ENCODE measurements around the gene ETV3L. TPM values are rescaled to one million over a fixed set of nuclear protein-coding genes. Genes with fewer than 3 reads are reported as not detected.
A peak's percentile ranks its signal among the peaks of the same experiment; 100 is the strongest.

The ETV3L gene
- total and polyA plus RNA-seq, 2 donors (not counting 1 experiment from before 2014, with no cell fraction given): not detected

- H3K4me1 ChIP-seq (ENCODE audit: control insufficient read depth, extremely low read depth, insufficient read depth, low read length): peaks cover 13% of the 10 kb centered on the region
- H3K9ac ChIP-seq (ENCODE audit: insufficient read depth, low read length): peak overlapping the region; percentile 42
- no peaks in the 10 kb centered on the region for H4K20me1 ChIP-seq (ENCODE audit: control insufficient read depth, extremely low read depth, insufficient read depth, low read length)
- peaks cover 9% of the 10 kb centered on the region for H3K27me3 ChIP-seq (ENCODE audit: control insufficient read depth, insufficient read depth, low read length)
- H3K36me3 ChIP-seq (ENCODE audit: control insufficient read depth, insufficient read depth, low read length): no peaks in the 10 kb centered on the region
- H3K4me3 ChIP-seq (replicated peaks in 1 of 4; ENCODE audit: control extremely low read depth in 1 of 4, insufficient read depth in 1 of 4, low read depth in 3 of 4, low read length in 4 of 4): no peak overlapping the region
- no peaks in the 10 kb centered on the region for H3K9me3 ChIP-seq (ENCODE audit: control insufficient read depth, insufficient read depth, low read depth, low read length)
- peak; percentile 70 to 83 for DNase-seq (ENCODE audit: low read depth in 2 of 2)
- no peak for TF ChIP-seq EZH2 (IDR thresholded peaks at IDR 0.05; ENCODE audit: low read length, missing control alignments)
- no peaks in the 10 kb centered on the region for H3K79me2 ChIP-seq (ENCODE audit: control insufficient read depth, insufficient read depth, low read length)
- H2AFZ ChIP-seq (ENCODE audit: low read length): peak overlapping the region; percentile 88
- peak overlapping the region; percentile 73 for H3K27ac ChIP-seq (ENCODE audit: insufficient read depth, low read length)
- peak overlapping the region; percentile 27 for H3K4me2 ChIP-seq (ENCODE audit: extremely low read depth, insufficient read depth, low read length)
Measured at GRCh38 chr1:157105988-157106812, 6.6 kb upstream of the ETV3L start.

DNA sequence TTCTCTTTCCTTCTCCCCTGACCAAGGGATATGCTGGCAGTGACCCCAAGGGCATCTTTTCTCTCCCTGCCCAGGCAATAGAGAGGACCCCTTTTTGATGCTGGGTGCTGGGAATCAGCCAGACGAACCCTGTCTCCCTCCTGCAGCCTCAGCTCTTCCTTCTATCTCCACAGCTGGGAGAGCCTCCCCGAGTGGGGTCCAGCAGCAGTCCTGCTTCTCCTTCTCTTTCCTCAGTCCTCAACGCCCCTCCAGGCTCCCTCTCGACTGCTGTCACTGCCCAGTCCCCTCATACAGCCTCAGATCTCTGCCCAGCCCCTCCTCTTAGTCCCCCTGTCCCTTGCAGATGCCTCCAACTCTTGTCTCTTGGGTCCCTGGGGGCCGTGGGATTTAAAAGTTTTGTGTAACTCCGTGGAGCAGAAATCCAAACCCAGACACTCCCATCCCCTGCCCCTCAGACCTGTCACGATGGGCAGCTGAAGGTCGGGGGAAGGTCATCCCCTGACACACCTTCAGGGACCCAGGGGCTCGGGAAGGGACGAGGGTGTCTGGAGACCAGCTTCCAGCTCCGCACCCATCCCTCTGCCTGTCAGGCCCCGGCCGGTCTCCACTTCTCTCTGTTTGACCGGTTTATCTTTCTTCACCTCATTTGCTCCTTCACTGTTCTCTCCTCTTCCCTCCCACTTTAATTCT is 5.8 kb upstream of the ETV3L start:
- H4K20me1 ChIP-seq (ENCODE audit: control insufficient read depth, extremely low read depth, insufficient read depth, low read length): no peaks in the 10 kb centered on the region
- H2AFZ ChIP-seq (ENCODE audit: low read length): peak overlapping the region; percentile 88
- H3K79me2 ChIP-seq (ENCODE audit: control insufficient read depth, insufficient read depth, low read length): no peaks in the 10 kb centered on the region
- TF ChIP-seq, protein P1, sequence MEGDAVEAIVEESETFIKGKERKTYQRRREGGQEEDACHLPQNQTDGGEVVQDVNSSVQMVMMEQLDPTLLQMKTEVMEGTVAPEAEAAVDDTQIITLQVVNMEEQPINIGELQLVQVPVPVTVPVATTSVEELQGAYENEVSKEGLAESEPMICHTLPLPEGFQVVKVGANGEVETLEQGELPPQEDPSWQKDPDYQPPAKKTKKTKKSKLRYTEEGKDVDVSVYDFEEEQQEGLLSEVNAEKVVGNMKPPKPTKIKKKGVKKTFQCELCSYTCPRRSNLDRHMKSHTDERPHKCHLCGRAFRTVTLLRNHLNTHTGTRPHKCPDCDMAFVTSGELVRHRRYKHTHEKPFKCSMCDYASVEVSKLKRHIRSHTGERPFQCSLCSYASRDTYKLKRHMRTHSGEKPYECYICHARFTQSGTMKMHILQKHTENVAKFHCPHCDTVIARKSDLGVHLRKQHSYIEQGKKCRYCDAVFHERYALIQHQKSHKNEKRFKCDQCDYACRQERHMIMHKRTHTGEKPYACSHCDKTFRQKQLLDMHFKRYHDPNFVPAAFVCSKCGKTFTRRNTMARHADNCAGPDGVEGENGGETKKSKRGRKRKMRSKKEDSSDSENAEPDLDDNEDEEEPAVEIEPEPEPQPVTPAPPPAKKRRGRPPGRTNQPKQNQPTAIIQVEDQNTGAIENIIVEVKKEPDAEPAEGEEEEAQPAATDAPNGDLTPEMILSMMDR (conservative IDR thresholded peaks at IDR 0.05 in 1 of 2, IDR thresholded peaks at IDR 0.05 in 1 of 2; ENCODE audit: low read depth in 1 of 2, low read length in 2 of 2): no peak
- no peak for TF ChIP-seq EZH2 (IDR thresholded peaks at IDR 0.05; ENCODE audit: low read length, missing control alignments)
- no peak overlapping the region for H3K4me3 ChIP-seq (replicated peaks in 1 of 4; ENCODE audit: control extremely low read depth in 1 of 4, insufficient read depth in 1 of 4, low read depth in 3 of 4, low read length in 4 of 4)
- H3K27ac ChIP-seq (ENCODE audit: insufficient read depth, low read length): peak overlapping the region; percentile 73
- H3K27me3 ChIP-seq (ENCODE audit: control insufficient read depth, insufficient read depth, low read length): peaks cover 5% of the 10 kb centered on the region
- DNase-seq (ENCODE audit: low read depth in 2 of 2): no peak
- no peaks in the 10 kb centered on the region for H3K36me3 ChIP-seq (ENCODE audit: control insufficient read depth, insufficient read depth, low read length)
- no peak overlapping the region for H3K9ac ChIP-seq (ENCODE audit: insufficient read depth, low read length)
- no peaks in the 10 kb centered on the region for H3K9me3 ChIP-seq (ENCODE audit: control insufficient read depth, insufficient read depth, low read depth, low read length)
- H3K4me2 ChIP-seq (ENCODE audit: extremely low read depth, insufficient read depth, low read length): no peak overlapping the region
- H3K4me1 ChIP-seq (ENCODE audit: control insufficient read depth, extremely low read depth, insufficient read depth, low read length): peaks cover 13% of the 10 kb centered on the region

- Histone ChIP-seq H3K27me3 (ENCODE audit: control insufficient read depth, insufficient read depth, low read length) (peaks cover 5% of the 10 kb centered on the region), H3K4me3 (replicated peaks in 1 of 4; ENCODE audit: control extremely low read depth in 1 of 4, insufficient read depth in 1 of 4, low read depth in 3 of 4, low read length in 4 of 4) (no peak overlapping the region), H3K4me1 (ENCODE audit: control insufficient read depth, extremely low read depth, insufficient read depth, low read length) (peaks cover 13% of the 10 kb centered on the region), H4K20me1 (ENCODE audit: control insufficient read depth, extremely low read depth, insufficient read depth, low read length) (no peaks in the 10 kb centered on the region), H3K9ac (ENCODE audit: insufficient read depth, low read length) (no peak overlapping the region), H3K79me2 (ENCODE audit: control insufficient read depth, insufficient read depth, low read length) (no peaks in the 10 kb centered on the region), H3K4me2 (ENCODE audit: extremely low read depth, insufficient read depth, low read length) (no peak overlapping the region), H3K27ac (ENCODE audit: insufficient read depth, low read length) (no peak overlapping the region), H3K9me3 (ENCODE audit: control insufficient read depth, insufficient read depth, low read depth, low read length) (no peaks in the 10 kb centered on the region), H3K36me3 (ENCODE audit: control insufficient read depth, insufficient read depth, low read length) (no peaks in the 10 kb centered on the region), H2AFZ (ENCODE audit: low read length) (no peak overlapping the region)
- DNase-seq (ENCODE audit: low read depth in 2 of 2): peak; percentile 21 to 32
- TF ChIP-seq, protein P1 (conservative IDR thresholded peaks at IDR 0.05 in 1 of 2, IDR thresholded peaks at IDR 0.05 in 1 of 2; ENCODE audit: low read depth in 1 of 2, low read length in 2 of 2): no peak
- no peak for TF ChIP-seq EZH2 (IDR thresholded peaks at IDR 0.05; ENCODE audit: low read length, missing control alignments)
Measured at GRCh38 chr1:157104598-157105293, 5.1 kb upstream of the ETV3L start.
